GM18520 (cell line): ENCODE results near the gene EDEM3.

ENCODE experiments used
- ATAC-seq: cut with Tn5 transposase; IDR thresholded peaks from one replicate; pipeline ENCODE4 v1.9.1; 2021; ENCODE audit not compliant: unreplicated experiment

The EDEM3 gene

GRCh38 chr1:184640505-184640904 is 114.2 kb downstream of the EDEM3 start:
- ATAC-seq, result no peak
